GM12875 (cell line): ENCODE results near the gene GSE1.

ENCODE experiments used
- H3K4me3 ChIP-seq: one replicate; pipeline ENCODE4 v1.5.1; 2011; ENCODE audit warnings: low read depth, low read length, control low read depth
- TF ChIP-seq, protein P1 (sequence below): IDR thresholded peaks from 2 replicates; pipeline ENCODE4 v1.5.1; 2011; ENCODE audit warnings: low read depth, mild to moderate bottlenecking, control low read depth, inconsistent platforms, low read length, moderate library complexity, borderline replicate concordance; ENCODE audit not compliant: insufficient read depth

The GSE1 gene

DNA sequence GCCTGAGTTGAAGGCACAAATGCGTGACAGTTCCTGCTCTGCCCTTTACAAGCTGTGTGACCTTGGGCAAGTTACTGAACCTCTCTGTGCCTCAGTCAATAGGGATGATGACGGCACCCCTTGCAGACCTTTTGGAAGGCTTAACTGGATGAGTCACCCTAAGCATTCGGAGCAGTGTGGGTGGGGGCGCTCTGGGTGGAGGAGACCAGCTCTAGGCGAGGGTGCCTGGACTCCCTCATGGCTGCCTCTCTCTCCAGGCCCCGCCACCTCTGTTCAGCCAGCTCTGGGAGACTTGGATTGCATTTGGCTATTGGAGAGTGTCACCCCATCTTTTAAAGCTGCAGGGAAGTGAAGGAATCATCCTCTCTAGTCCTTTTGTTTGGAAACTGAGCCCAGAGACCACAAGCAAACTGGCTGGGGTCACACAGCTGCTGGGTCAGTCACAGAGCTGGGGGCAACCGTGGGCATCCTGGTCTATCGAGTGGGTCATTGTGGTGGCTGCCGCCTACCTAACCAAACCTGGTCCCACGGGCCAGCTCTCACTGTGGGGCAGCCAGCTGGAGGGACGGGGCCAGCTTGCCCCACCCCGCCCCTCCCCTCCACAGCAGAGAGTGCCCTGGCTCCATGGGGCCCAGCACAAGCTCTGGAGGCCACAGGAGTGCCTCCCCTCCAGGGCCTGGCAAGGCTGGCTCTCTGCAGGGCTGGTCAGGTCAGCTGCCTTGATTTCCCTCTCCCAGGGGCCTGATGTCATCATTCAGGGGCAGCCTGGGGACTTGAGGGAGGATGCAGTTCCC, 20.2 kb upstream of the GSE1 start:
- no peak overlapping the region for H3K4me3 ChIP-seq
- TF ChIP-seq, protein P1, sequence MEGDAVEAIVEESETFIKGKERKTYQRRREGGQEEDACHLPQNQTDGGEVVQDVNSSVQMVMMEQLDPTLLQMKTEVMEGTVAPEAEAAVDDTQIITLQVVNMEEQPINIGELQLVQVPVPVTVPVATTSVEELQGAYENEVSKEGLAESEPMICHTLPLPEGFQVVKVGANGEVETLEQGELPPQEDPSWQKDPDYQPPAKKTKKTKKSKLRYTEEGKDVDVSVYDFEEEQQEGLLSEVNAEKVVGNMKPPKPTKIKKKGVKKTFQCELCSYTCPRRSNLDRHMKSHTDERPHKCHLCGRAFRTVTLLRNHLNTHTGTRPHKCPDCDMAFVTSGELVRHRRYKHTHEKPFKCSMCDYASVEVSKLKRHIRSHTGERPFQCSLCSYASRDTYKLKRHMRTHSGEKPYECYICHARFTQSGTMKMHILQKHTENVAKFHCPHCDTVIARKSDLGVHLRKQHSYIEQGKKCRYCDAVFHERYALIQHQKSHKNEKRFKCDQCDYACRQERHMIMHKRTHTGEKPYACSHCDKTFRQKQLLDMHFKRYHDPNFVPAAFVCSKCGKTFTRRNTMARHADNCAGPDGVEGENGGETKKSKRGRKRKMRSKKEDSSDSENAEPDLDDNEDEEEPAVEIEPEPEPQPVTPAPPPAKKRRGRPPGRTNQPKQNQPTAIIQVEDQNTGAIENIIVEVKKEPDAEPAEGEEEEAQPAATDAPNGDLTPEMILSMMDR = no peak

DNA sequence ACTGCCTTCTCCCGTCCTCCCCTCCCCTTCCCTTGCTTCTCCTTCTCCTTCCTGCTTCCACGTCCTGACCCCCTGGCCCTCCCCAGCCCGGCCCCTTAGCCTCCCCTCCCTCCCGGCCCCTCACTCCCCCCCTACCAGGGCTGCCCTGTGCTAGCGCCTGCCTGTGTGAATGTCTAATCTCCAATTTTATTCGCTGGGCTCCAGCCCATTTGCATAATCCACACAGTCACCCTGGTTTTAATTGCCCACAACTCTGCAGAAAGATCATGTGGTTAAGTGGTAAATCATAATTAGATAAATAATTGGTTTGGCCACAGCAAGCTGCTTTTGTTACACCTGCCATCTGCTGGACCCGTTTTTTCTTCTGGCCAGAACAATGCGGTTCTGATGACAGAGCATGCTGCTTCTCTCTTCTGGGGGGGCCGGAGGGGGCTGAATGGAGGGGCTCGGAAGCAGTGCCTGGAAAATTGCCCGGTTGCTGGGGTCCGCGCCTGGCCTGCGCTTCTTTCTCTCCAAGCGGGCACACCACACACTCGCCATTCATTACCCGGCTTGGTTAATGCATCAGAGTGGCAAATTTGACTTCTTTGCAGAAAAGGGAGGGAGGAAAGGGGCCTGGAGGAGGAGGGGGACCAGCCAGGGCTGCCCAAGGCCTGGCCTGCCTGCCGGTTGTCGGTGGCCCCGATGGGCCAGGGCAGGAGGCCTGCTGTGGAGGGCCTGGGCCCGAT, 19.5 kb upstream of the GSE1 start:
- no peak overlapping the region for H3K4me3 ChIP-seq
- TF ChIP-seq, protein P1 = no peak

DNA sequence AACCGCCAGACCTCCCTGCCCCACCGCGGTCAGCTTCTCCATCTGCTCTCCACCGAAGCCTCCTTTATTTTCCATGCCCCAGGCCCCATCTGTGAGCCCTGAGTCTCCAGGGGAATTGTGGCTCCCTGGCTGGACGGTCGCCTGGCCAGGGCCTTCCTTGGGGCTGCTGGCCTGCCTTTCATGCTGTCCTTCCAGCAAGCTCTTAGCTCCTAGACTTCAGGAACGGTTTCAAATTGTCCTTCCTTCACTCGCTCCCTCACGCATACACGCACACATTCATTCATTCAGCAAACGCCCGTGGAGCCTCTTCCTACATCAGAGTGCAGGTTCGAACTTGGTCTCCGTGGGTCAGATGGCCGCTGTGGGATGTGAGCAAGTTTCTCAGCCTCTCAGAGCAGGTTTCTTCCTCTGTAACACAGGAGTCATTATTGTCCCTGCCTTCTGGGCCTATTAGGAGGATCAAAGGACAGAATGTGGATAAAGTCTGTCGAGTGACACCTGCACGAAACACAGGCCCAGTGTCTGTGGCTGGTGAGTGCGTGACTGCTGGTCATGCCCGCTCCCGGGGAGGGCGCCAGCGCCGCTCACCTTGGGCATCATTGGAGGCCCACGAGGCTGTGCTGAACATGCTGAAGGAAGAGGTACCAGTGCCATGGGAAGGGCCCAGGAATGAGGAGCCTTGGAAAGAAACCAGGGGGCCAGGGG, 18.7 kb upstream of the GSE1 start:
- TF ChIP-seq, protein P1 = no peak
- H3K4me3 ChIP-seq = no peak overlapping the region

DNA sequence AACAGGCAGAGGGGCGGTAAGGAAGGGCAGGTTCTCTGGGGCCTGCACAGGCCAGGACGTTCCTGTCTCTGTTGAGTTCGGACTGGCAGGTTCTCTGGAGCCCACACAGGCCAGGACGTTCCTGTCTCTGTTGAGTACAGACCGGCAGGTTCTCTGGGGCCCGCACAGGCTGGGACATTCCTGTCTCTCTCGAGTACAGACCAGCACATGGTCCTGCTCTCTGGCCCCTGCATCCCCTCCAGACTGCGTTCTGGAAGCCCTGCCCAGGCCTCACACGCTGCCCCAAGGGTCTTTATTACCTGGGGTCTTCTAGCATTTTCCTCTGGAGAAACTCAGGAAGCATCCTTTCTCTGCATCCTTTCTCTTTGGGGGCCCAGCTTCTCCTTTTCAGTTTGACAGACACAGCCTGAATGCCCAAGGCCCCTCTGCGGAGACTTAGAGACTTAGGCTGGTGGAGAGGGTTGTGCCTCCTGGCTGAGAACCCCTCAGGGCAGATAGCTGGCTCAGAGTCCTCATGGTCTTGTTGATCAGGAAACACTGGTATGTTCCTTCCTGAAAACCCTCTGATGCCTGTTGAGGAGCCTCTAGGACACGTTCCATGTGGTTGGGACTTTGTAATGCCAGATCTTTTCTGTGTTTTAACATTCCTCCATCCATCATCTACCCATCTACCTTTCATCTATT, 18.0 kb upstream of the GSE1 start:
- TF ChIP-seq, protein P1 = no peak
- H3K4me3 ChIP-seq = no peak overlapping the region

DNA sequence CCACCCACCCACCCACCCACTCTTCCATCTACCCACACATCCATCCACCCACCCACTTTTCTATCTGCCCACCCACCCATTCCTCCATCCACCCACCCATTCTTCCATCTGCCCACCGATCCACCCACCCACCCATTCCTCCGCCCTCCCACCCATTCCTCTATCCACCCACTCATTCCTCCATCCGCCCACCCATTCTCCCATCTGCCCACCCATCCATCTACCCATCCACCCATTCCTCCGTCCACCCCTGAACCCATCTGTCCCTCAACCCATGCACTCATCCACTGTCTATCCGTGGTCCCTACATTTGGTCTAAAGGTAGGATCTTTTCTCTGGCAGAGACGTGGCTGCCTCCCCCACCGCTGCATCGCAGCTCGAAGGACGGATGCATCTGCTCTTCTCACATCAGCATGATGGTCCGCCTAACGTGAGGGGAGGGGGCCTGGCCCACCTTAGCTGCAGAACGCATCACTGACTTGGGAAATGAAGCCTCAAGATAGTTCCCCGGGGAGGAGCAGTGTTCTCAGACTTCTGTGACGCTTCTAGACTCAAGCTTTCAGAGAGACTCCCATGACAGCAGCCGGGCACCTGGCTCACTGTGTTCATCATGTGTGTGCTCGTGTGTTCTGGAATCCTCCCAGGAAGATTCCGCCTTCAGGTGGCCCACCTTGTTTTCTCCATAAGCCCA, 17.2 kb upstream of the GSE1 start:
- H3K4me3 ChIP-seq = no peak overlapping the region
- TF ChIP-seq, protein P1 = no peak

DNA sequence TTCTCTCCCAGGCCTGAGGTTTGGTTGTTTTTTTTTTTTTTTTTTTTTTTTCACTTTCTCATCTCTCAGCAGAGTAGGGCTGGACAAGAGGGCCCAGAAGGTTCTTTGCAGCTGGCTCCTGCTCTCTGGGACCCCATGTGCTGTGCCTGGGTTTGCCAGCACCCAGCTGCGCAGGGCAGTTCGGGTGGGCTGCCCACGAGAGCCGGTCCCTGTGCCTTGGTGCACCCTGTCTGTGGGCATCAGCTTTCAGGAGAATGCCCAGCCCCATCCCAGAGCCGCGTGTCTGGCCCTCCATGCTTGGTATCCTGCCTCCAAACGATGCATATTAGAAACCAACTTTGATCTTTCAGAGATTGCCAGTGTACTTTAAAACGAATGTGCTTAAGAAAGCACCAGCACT, 15.0 kb upstream of the GSE1 start:
- no peak overlapping the region for H3K4me3 ChIP-seq
- TF ChIP-seq, protein P1 = no peak
